ENCODE data around the gene CBFA2T3.

The CBFA2T3 gene

DNA sequence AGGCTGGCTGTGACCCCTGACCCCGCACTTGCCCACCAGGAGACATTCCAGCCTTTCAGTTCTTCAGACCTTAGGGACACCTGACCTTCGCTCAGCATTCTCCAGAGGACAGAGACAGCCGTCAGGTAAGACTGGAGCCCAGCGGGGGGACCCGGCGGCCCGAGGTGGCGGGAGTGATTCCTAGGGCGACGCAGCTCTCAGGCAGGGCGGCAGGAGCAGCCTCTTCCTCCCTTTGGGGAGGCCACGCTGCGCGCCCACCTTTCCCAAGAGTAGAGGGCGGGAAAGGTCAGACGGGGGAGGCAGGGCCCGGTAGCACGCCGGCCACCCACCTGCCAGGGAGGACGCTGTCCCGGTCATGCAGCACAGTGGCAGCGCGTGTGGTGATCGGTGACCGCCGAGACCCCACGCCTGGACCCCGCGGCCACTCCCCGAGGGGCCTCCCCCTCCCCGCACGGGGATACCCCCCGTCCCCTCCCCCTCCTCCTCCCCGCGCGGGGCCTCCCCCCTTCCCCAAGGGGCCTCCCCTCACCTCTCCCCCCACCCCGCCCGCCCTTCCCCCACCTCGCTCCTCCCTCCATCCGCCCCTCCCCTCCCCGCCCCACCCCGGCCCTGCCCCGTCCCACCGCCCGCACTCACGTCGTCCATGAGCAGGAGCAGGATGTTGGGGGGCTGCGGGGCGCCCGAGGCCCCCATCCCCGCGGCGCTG lies 120.7 kb downstream of the CBFA2T3 start:
- Histone ChIP-seq H3K79me2 (peaks cover 11% of the 10 kb centered on the region), H2AFZ (peak overlapping the region; percentile 98), H3K9me3 (ENCODE audit: control insufficient read depth, low read length) (no peaks in the 10 kb centered on the region), H3K9ac (no peak overlapping the region), H3K4me1 (peaks cover 8% of the 10 kb centered on the region), H3K4me3 (ENCODE audit: low read depth, low read length) (peak overlapping the region; percentile 82), H3K27me3 (ENCODE audit: control insufficient read depth, insufficient read depth, low read length) (no peaks in the 10 kb centered on the region), H3K27ac (no peak overlapping the region), H3K4me2 (ENCODE audit: low read length) (peak overlapping the region; percentile 79), H3K36me3 (ENCODE audit: control insufficient read depth, insufficient read depth, low read length) (no peaks in the 10 kb centered on the region)
- TF ChIP-seq, protein P1, sequence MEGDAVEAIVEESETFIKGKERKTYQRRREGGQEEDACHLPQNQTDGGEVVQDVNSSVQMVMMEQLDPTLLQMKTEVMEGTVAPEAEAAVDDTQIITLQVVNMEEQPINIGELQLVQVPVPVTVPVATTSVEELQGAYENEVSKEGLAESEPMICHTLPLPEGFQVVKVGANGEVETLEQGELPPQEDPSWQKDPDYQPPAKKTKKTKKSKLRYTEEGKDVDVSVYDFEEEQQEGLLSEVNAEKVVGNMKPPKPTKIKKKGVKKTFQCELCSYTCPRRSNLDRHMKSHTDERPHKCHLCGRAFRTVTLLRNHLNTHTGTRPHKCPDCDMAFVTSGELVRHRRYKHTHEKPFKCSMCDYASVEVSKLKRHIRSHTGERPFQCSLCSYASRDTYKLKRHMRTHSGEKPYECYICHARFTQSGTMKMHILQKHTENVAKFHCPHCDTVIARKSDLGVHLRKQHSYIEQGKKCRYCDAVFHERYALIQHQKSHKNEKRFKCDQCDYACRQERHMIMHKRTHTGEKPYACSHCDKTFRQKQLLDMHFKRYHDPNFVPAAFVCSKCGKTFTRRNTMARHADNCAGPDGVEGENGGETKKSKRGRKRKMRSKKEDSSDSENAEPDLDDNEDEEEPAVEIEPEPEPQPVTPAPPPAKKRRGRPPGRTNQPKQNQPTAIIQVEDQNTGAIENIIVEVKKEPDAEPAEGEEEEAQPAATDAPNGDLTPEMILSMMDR (IDR thresholded peaks at IDR 0.05): no peak

DNA sequence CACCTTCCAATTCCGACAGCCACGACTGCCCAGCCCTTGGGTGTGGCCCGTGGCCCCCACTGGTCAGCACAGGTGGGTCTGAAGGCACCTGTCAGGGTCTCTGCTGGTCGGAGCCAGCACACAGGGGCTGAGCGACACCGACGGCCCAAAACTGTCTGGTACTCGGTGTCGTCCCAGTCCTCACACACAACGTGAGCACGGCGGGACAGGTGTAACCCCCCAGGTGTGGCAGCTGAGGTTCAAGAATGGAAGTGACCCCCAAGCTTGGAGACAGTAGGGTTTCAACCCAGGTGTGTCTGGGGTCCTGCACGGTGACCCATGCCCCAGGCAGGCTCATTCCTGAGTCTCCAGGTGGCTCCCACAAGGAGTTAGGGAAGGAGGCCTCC lies 121.3 kb downstream of the CBFA2T3 start:
- H3K36me3 ChIP-seq (ENCODE audit: control insufficient read depth, insufficient read depth, low read length): no peaks in the 10 kb centered on the region
- no peaks in the 10 kb centered on the region for H3K27me3 ChIP-seq (ENCODE audit: control insufficient read depth, insufficient read depth, low read length)
- no peak overlapping the region for H3K9ac ChIP-seq
- no peaks in the 10 kb centered on the region for H3K9me3 ChIP-seq (ENCODE audit: control insufficient read depth, low read length)
- peaks cover 11% of the 10 kb centered on the region for H3K79me2 ChIP-seq
- no peak overlapping the region for H3K27ac ChIP-seq
- H3K4me1 ChIP-seq: peaks cover 8% of the 10 kb centered on the region
- H2AFZ ChIP-seq: peak overlapping the region; percentile 68
- peak overlapping the region; percentile 56 for H3K4me3 ChIP-seq (ENCODE audit: low read depth, low read length)
- H3K4me2 ChIP-seq (ENCODE audit: low read length): peak overlapping the region; percentile 79
- TF ChIP-seq, protein P1 (IDR thresholded peaks at IDR 0.05): no peak

DNA sequence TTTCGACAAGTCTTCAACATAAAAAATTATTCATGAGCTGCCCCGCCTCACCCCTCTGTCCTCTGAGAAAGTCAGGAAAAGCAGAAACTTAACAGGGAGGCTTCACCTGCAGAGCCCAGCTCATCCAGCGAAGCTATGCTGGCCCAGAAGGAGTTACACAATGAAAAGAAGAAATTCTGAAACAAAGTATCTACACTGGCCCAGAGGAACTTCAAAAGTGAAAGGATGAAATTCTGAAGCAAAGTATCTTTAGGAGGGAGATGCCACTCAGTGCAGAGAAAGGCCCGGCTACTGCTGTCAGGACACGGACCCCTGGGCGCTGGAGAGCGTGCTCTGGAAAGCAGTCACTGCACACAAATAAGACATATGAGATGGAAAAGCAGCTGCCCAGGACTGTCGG lies 121.8 kb downstream of the CBFA2T3 start:
- TF ChIP-seq, protein P1 (IDR thresholded peaks at IDR 0.05): no peak
- H3K4me3 ChIP-seq (ENCODE audit: low read depth, low read length): no peak overlapping the region
- H3K9ac ChIP-seq: no peak overlapping the region
- peaks cover 8% of the 10 kb centered on the region for H3K4me1 ChIP-seq
- H3K27me3 ChIP-seq (ENCODE audit: control insufficient read depth, insufficient read depth, low read length): no peaks in the 10 kb centered on the region
- no peaks in the 10 kb centered on the region for H3K9me3 ChIP-seq (ENCODE audit: control insufficient read depth, low read length)
- no peak overlapping the region for H3K4me2 ChIP-seq (ENCODE audit: low read length)
- no peaks in the 10 kb centered on the region for H3K36me3 ChIP-seq (ENCODE audit: control insufficient read depth, insufficient read depth, low read length)
- no peak overlapping the region for H2AFZ ChIP-seq
- peaks cover 11% of the 10 kb centered on the region for H3K79me2 ChIP-seq
- H3K27ac ChIP-seq: no peak overlapping the region

DNA sequence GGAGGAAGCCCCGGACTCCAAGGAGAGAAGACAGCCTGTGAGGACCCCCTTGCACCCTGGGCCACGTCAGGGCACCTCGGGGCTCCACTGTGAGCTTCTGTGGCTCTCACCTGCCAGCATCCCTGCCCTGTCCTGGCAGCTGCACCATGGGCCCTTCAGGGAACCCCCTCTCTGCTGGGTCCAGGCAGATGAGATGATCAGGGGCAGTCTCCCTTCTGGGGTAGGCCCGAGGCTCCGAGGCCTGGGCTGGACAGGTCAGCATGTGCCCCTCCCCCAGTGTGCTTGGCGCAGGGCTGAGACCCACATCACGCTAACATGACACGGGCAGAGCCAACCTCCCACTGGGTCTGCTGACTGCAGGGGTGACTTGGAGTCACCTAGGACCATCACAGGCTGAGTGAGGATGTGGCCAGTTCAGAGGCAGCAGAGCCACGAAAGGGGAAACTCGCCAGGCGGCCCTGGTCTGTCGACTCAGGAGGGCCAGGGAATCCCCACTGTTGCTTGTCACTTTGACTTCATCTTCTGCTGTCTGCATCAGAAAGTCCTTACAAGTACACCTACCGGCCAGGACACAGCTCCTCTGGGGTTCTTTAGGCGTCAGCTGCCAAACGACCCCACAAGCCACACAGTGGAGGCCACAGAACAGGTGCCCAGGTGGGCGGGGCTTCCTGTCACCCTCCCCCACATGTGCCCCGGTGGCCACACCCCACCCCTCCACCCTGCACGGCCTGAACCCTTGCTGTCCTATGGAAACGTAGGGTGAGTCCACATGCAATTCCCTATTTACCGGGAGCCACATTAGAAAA lies 122.5 kb downstream of the CBFA2T3 start:
- Histone ChIP-seq H3K79me2 (peaks cover 11% of the 10 kb centered on the region), H3K36me3 (ENCODE audit: control insufficient read depth, insufficient read depth, low read length) (no peaks in the 10 kb centered on the region), H3K9me3 (ENCODE audit: control insufficient read depth, low read length) (no peaks in the 10 kb centered on the region), H3K4me2 (ENCODE audit: low read length) (no peak overlapping the region), H2AFZ (no peak overlapping the region), H3K4me3 (ENCODE audit: low read depth, low read length) (no peak overlapping the region), H3K27ac (no peak overlapping the region), H3K27me3 (ENCODE audit: control insufficient read depth, insufficient read depth, low read length) (no peaks in the 10 kb centered on the region), H3K4me1 (peaks cover 8% of the 10 kb centered on the region), H3K9ac (no peak overlapping the region)
- TF ChIP-seq, protein P1 (IDR thresholded peaks at IDR 0.05): no peak

Data from parathyroid adenoma (tissue), 2 donors.